ENCODE measurements around the gene SNUPN.

DNA sequence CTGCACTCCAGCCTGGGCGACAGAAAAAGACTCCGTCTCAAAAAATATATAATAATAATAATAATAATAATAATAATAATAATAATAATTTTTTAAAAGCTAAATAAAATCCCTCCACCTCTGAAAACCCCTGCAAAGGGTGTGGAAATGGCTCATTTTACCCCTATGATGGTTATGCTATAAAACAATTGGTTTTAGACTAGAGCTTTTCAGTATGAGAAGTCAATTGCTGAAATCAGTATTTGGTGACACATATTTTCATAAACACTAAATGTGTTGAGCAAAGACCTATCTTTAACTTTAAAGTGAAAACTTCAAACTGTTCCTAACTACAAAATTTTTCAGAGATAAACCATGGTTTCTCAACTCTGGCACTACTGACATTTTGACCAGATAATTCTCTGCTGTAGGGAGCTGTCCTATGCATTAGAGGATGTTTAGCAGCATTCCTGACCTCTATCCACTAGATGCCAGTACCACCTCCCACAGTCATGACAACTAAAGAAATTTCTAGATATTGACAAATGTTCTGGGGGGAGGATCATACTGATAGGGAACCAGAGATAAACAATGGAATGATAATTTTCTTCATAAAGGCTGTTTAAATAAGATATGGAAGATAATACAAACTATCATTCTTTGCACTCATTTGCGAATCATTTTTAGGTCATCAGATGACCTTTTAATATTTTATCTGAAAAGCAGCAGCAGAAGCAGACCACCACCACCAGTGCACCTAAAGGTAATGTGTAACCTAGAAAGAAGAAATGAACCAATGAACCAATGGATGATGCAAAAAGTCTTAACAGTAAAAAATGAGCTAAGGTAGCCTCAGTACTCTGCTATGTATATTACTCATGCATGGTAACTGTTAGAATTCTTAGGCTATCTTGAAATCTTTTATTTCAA, 60.2 kb downstream of the SNUPN start:
- TF ChIP-seq, protein P1, sequence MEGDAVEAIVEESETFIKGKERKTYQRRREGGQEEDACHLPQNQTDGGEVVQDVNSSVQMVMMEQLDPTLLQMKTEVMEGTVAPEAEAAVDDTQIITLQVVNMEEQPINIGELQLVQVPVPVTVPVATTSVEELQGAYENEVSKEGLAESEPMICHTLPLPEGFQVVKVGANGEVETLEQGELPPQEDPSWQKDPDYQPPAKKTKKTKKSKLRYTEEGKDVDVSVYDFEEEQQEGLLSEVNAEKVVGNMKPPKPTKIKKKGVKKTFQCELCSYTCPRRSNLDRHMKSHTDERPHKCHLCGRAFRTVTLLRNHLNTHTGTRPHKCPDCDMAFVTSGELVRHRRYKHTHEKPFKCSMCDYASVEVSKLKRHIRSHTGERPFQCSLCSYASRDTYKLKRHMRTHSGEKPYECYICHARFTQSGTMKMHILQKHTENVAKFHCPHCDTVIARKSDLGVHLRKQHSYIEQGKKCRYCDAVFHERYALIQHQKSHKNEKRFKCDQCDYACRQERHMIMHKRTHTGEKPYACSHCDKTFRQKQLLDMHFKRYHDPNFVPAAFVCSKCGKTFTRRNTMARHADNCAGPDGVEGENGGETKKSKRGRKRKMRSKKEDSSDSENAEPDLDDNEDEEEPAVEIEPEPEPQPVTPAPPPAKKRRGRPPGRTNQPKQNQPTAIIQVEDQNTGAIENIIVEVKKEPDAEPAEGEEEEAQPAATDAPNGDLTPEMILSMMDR (IDR thresholded peaks at IDR 0.05; ENCODE audit: low read length) = no peak
- TF ChIP-seq EZH2 (IDR thresholded peaks at IDR 0.05; ENCODE audit: borderline replicate concordance, low read length) = no peak
